K562 (cell line): ENCODE results near the gene COMMD4. TPM values are rescaled to one million over a fixed set of nuclear protein-coding genes. Genes with fewer than 3 reads are reported as not detected.
"Not testable (repeated sequence)": the region's sequence is repeated elsewhere in the genome, so short reads cannot be mapped to it uniquely, and the experiment has no call there.

Experiments
- ATAC-seq: fragments of 200-7000 bp; cut with Tn5 transposase; 3 replicates; pipeline ENCODE4 v1.9.1; 2020; ENCODE audit warnings: moderate library complexity
- BruUV-seq: library from RNA; stranded (reverse); fragments of 400-500 nt; replicated peaks from 2 replicates; lab custom pipeline; 2021; lab: Mats Ljungman, UMichigan
- CTCF ChIA-PET: fragments of 300-600 bp; formaldehyde crosslinking; extraction: SDS; loops from one replicate; lab custom pipeline; 2021; ENCODE audit warnings: low intra/inter-chr PET ratio; lab: Yijun Ruan, JAX
- POLR2A ChIA-PET: fragments of 300-600, 350-650 bp; sonication (Branson Sonifier 250); formaldehyde crosslinking; extraction: SDS; loops from one replicate; lab custom pipeline; 2021; ENCODE audit warnings: antibody characterized with exemption, inconsistent platforms; lab: Yijun Ruan, JAX
- DNase-seq, 4 experiments: peaks; one replicate each; pipeline versions ENCODE4 v3.0.0 to v3.0.0-alpha.2; 2011 to 2018; ENCODE audit warnings: low spot score in 3 of 4, mixed read lengths in 3 of 4; ENCODE audit errors: extremely low read depth in 1 of 4
- FAIRE-seq: peaks from 2 replicates; lab custom pipeline; 2011; peaks lifted over from hg19 to GRCh38; lab: Jason Lieb, UNC
- H2AFZ ChIP-seq: 2 replicates; pipeline ENCODE4 v1.6.0; 2011; ENCODE audit warnings: low read depth, low read length, control low read depth, inconsistent platforms
- H3K27ac ChIP-seq: fragments of 200-600 bp; 3 replicates; pipeline ENCODE4 v1.8.0; 2011; ENCODE audit warnings: low read depth, mild to moderate bottlenecking, control low read depth, inconsistent platforms, low read length, moderate library complexity, mixed read lengths; ENCODE audit errors: extremely low read depth
- H3K27me3 ChIP-seq, 2 experiments: fragments of 300-600 bp in 1 of 2; 2 replicates in 1 of 2; 3 replicates in 1 of 2; pipeline versions ENCODE4 v1.6.0 to v1.8.0; 2011; ENCODE audit warnings: inconsistent platforms in 2 of 2, low read length in 2 of 2, mild to moderate bottlenecking in 1 of 2, mixed read lengths in 1 of 2, moderate library complexity in 1 of 2; ENCODE audit not compliant: control insufficient read depth in 2 of 2, insufficient read depth in 2 of 2
- H3K36me3 ChIP-seq: fragments of 300-600 bp; 3 replicates; pipeline ENCODE4 v1.8.0; 2011; ENCODE audit warnings: mild to moderate bottlenecking, low read length, inconsistent platforms; ENCODE audit not compliant: control insufficient read depth, insufficient read depth
- H3K4me1 ChIP-seq, 2 experiments: fragments of 200-600 bp in 1 of 2; replicated peaks in 1 of 2; 2 replicates in 1 of 2; 3 replicates in 1 of 2; pipeline versions ENCODE4 v1.5.1 to v1.8.0; 2011; ENCODE audit warnings: inconsistent platforms in 2 of 2, low read length in 2 of 2, mild to moderate bottlenecking in 1 of 2, mixed read lengths in 1 of 2, moderate library complexity in 1 of 2; ENCODE audit not compliant: control insufficient read depth in 2 of 2, insufficient read depth in 2 of 2
- H3K4me2 ChIP-seq: 2 replicates; pipeline ENCODE4 v1.6.1; 2011; ENCODE audit warnings: low read length, control low read depth, inconsistent platforms, mixed read lengths; ENCODE audit not compliant: insufficient read depth
- H3K4me3 ChIP-seq: fragments of 200-600 bp; sonication (generic), shearing (Covaris generic); 2 replicates; pipeline ENCODE4 v1.5.1; 2016; ENCODE audit warnings: control low read depth, inconsistent platforms
- H3K79me2 ChIP-seq: fragments of 200-600 bp; 3 replicates; pipeline ENCODE4 v1.8.0; 2011; ENCODE audit warnings: low read length, inconsistent platforms; ENCODE audit not compliant: control insufficient read depth, insufficient read depth
- H3K9ac ChIP-seq, 2 experiments: 2 replicates each; pipeline versions ENCODE4 v1.6.0 to v1.6.1; 2011; ENCODE audit warnings: low read depth in 2 of 2, low read length in 2 of 2, control low read depth in 1 of 2, inconsistent platforms in 1 of 2, mild to moderate bottlenecking in 1 of 2, mixed read lengths in 1 of 2; ENCODE audit not compliant: insufficient read depth in 1 of 2
- H3K9me1 ChIP-seq: one replicate; pipeline ENCODE4 v1.6.0; 2011; ENCODE audit warnings: inconsistent platforms, mild to moderate bottlenecking, low read length, moderate library complexity; ENCODE audit not compliant: control insufficient read depth, insufficient read depth
- H3K9me3 ChIP-seq: replicated peaks from 2 replicates; pipeline ENCODE4 v1.5.1; 2011; ENCODE audit warnings: low read depth, low read length, inconsistent platforms; ENCODE audit not compliant: control insufficient read depth, insufficient read depth
- H4K20me1 ChIP-seq: replicated peaks from 2 replicates; pipeline ENCODE4 v1.6.1; 2011; ENCODE audit warnings: low read length, inconsistent platforms, mixed read lengths; ENCODE audit not compliant: control insufficient read depth, insufficient read depth
- NFIC ChIP-seq: fragments of 450-650 bp; IDR thresholded peaks from 2 replicates; pipeline ENCODE4 v1.6.1; 2017; ENCODE audit warnings: mild to moderate bottlenecking, inconsistent platforms
- PHF21A ChIP-seq: fragments of 450-650 bp; IDR thresholded peaks from 2 replicates; pipeline ENCODE4 v1.6.1; 2017; ENCODE audit warnings: low read depth, borderline replicate concordance
- ZKSCAN3 ChIP-seq: fragments of 250-450 bp; sonication (Bioruptor Pico); IDR thresholded peaks from 2 replicates; pipeline ENCODE4 v1.4.0; 2020
- WGBS: fragments of 100-300 bp; shearing (Covaris generic); methylation state at CpG from one replicate; pipeline ENCODE4 v1.1.6; 2016; ENCODE audit warnings: low coverage, mixed read lengths; ENCODE audit not compliant: insufficient coverage; ENCODE audit errors: missing lambda C conversion rate; 5-methylcytosine and 5-hydroxymethylcytosine counted together
- in situ Hi-C: fragments of 300-500 bp; cut with MboI; formaldehyde crosslinking; loops from 4 replicates; pipeline ENCODE4 v1.15.0; 2018; ENCODE audit warnings: inconsistent platforms, mixed read lengths
- intact Hi-C: fragments of 100-400 bp; cut with micrococcal nuclease; formaldehyde crosslinking; loops from 2 replicates; pipeline ENCODE4 v1.14.2; 2022
- polyA plus RNA-seq, 8 experiments: library from polyadenylated mRNA; depleted of rRNA in 4 of 8; stranded (reverse) in 5 of 8; unstranded in 3 of 8; fragments of >200 nt; fragmentation: Nextera tagmentation in 2 of 8; fragmentation: Illumina TruSeq in 1 of 8; extraction: Ambion mirVana in 2 of 8; extraction: Trizol in 1 of 8; gene quantifications; 2 replicates each; pipeline versions ENCODE4 v1.2.1 to v1.2.3, GENCODE V29; 2011 to 2014; ENCODE audit warnings: inconsistent platforms in 1 of 8, missing spikeins in 1 of 8
- total RNA-seq, 7 experiments: library from RNA; depleted of rRNA in 6 of 7; stranded (reverse); fragments of >200 nt in 6 of 7; fragmentation: Illumina TruSeq in 2 of 7; extraction: Trizol in 2 of 7; gene quantifications; 2 replicates each; pipeline versions ENCODE4 v1.2.1 to v1.2.3, GENCODE V29; 2011 to 2021; ENCODE audit warnings: low replicate concordance in 1 of 7
- TF ChIP-seq, protein P1 (sequence below): fragments of 450-650 bp; IDR thresholded peaks from 2 replicates; pipeline ENCODE4 v1.6.1; 2018; ENCODE audit not compliant: partially characterized antibody
- TF ChIP-seq, protein P2 (sequence below): sonication (generic); formaldehyde crosslinking; IDR thresholded peaks from 2 replicates; pipeline ENCODE4 v1.8.0; 2022; ENCODE audit warnings: missing genetic modification reagents, mild to moderate bottlenecking, borderline replicate concordance

COMMD4 gene
- total and polyA plus RNA-seq, 9 of the 15 experiments (the other 6 are each of a cell fraction or from before 2014, with no cell fraction given): 20.4 to 140 (median 63.9) TPM

DNA sequence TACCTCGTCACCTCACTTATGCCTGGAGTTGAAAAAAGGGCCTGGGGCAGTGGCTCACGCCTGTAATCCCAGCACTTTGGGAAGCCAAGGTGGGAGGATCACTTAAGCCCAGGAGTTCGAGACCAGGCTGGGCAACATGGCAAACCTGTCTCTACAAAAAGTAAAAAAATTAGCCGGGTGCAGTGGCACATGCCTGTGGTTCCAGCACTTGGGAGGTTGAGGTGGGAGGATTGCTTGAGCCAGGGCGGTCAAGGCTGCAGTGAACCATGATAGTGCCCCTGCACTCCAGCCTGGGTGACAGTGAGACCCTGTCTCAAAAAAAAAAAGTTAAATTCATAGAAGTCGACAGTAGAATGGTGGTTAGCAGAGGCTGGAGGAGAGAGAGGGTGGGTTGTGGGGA lies 6.4 kb downstream of the COMMD4 start (continued):
- TF ChIP-seq, protein P1, sequence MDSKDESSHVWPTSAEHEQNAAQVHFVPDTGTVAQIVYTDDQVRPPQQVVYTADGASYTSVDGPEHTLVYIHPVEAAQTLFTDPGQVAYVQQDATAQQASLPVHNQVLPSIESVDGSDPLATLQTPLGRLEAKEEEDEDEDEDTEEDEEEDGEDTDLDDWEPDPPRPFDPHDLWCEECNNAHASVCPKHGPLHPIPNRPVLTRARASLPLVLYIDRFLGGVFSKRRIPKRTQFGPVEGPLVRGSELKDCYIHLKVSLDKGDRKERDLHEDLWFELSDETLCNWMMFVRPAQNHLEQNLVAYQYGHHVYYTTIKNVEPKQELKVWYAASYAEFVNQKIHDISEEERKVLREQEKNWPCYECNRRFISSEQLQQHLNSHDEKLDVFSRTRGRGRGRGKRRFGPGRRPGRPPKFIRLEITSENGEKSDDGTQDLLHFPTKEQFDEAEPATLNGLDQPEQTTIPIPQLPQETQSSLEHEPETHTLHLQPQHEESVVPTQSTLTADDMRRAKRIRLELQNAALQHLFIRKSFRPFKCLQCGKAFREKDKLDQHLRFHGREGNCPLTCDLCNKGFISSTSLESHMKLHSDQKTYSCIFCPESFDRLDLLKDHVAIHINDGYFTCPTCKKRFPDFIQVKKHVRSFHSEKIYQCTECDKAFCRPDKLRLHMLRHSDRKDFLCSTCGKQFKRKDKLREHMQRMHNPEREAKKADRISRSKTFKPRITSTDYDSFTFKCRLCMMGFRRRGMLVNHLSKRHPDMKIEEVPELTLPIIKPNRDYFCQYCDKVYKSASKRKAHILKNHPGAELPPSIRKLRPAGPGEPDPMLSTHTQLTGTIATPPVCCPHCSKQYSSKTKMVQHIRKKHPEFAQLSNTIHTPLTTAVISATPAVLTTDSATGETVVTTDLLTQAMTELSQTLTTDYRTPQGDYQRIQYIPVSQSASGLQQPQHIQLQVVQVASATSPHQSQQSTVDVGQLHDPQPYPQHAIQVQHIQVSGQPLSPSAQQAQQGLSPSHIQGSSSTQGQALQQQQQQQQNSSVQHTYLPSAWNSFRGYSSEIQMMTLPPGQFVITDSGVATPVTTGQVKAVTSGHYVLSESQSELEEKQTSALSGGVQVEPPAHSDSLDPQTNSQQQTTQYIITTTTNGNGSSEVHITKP: no peak
- TF ChIP-seq, protein P2, sequence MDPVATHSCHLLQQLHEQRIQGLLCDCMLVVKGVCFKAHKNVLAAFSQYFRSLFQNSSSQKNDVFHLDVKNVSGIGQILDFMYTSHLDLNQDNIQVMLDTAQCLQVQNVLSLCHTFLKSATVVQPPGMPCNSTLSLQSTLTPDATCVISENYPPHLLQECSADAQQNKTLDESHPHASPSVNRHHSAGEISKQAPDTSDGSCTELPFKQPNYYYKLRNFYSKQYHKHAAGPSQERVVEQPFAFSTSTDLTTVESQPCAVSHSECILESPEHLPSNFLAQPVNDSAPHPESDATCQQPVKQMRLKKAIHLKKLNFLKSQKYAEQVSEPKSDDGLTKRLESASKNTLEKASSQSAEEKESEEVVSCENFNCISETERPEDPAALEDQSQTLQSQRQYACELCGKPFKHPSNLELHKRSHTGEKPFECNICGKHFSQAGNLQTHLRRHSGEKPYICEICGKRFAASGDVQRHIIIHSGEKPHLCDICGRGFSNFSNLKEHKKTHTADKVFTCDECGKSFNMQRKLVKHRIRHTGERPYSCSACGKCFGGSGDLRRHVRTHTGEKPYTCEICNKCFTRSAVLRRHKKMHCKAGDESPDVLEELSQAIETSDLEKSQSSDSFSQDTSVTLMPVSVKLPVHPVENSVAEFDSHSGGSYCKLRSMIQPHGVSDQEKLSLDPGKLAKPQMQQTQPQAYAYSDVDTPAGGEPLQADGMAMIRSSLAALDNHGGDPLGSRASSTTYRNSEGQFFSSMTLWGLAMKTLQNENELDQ (CRISPR knock-in tag): no peak
- TF ChIP-seq PHF21A: no peak
- no peak for TF ChIP-seq ZKSCAN3 (CRISPR knock-in tag)
- no peak for TF ChIP-seq NFIC

DNA sequence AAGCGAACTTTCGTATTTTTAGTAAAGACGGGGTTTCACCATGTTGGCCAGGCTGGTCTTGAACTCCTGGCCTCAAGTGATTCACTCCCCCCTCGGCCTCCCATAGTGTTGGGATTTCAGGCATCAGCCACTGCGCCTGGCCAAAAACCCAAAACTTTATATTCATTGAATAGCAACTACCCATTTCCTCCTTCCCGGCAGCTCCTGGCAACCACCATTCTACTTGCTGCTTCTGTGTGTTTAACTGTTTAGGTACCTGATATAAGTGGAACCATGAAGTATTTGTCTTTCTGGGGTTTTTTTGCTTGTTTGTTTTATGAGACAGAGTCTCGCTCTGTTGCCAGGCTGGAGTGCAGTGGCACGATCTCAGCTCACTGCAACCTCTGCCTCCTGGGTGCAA lies 8.1 kb downstream of the COMMD4 start:
- POLR2A ChIA-PET: interaction anchor here (1.1 kb wide), 1 partner anchor 10 kb away, joined by 3 read pairs; no protein-coding TSS in a partner anchor
- FAIRE-seq, H3K9me3 ChIP-seq, H3K9ac ChIP-seq, ATAC-seq, H3K79me2 ChIP-seq, DNase-seq, in situ Hi-C loops, H3K4me2 ChIP-seq, H3K27me3 ChIP-seq, H2AFZ ChIP-seq, H3K9me1 ChIP-seq, H3K27ac ChIP-seq, intact Hi-C loops, H3K4me3 ChIP-seq, CTCF ChIA-PET, BruUV-seq, H4K20me1 ChIP-seq: not testable (repeated sequence)
- Histone ChIP-seq H3K4me1 (peaks cover 4 to 22% of the 10 kb centered on the region in 2 experiments; a peak in 3 of 5 replicates), H3K36me3 (peaks cover 22% of the 10 kb centered on the region; the same call in 2 of the 3 replicates)
- WGBS: 62% methylated on average over 8 of the region's 8 CpGs
